WERI-Rb-1 (cell line): ENCODE results near the gene SECISBP2.
A peak's percentile ranks its signal among the peaks of the same experiment; 100 is the strongest.

Experiments
- DNase-seq: peaks from one replicate; pipeline ENCODE4 v3.0.0-alpha.2; 2020
- H3K27ac ChIP-seq: fragments of 250-450 bp; sonication (Bioruptor Pico); 2 replicates; pipeline ENCODE4 v1.5.1; 2020; ENCODE audit warnings: mild to moderate bottlenecking, moderate library complexity
- H3K27me3 ChIP-seq: fragments of 250-450 bp; sonication (Bioruptor Pico); 2 replicates; pipeline ENCODE4 v1.5.1; 2021; ENCODE audit warnings: mild to moderate bottlenecking, low read depth, moderate library complexity; ENCODE audit not compliant: insufficient read depth, severe bottlenecking
- H3K36me3 ChIP-seq: fragments of 250-450 bp; sonication (Bioruptor Pico); 2 replicates; pipeline ENCODE4 v1.5.1; 2020; ENCODE audit warnings: mild to moderate bottlenecking, moderate library complexity
- H3K4me3 ChIP-seq: 2 replicates; pipeline ENCODE4 v1.5.1; 2011; ENCODE audit warnings: low read depth, mild to moderate bottlenecking, control low read depth, low read length
- H3K9me3 ChIP-seq: fragments of 250-450 bp; sonication (Bioruptor Pico); 2 replicates; pipeline ENCODE4 v1.5.1; 2021; ENCODE audit warnings: mild to moderate bottlenecking, moderate library complexity; ENCODE audit not compliant: severe bottlenecking
- CTCF ChIP-seq: IDR thresholded peaks from 2 replicates; pipeline ENCODE4 v1.5.1; 2011; ENCODE audit warnings: low read depth, mild to moderate bottlenecking, control low read depth, inconsistent platforms, low read length

The SECISBP2 gene

GRCh38 chr9:89313842-89314241, 4.5 kb upstream of the SECISBP2 start:
- no peak for DNase-seq
- Histone ChIP-seq H3K36me3 (peaks cover 64% of the 10 kb centered on the region), H3K9me3 (no peaks in the 10 kb centered on the region), H3K27ac (peak overlapping the region; percentile 41), H3K27me3 (no peaks in the 10 kb centered on the region), H3K4me3 (peak overlapping the region; percentile 100)
- no peak for TF ChIP-seq CTCF

GRCh38 chr9:89314955-89315354, 3.3 kb upstream of the SECISBP2 start:
- Histone ChIP-seq H3K27me3 (no peaks in the 10 kb centered on the region), H3K4me3 (no peak overlapping the region; the same call in 1 of the 2 replicates), H3K27ac (peak overlapping the region; percentile 7; the same call in 1 of the 2 replicates), H3K36me3 (peaks cover 64% of the 10 kb centered on the region), H3K9me3 (no peaks in the 10 kb centered on the region)
- DNase-seq = no peak
- no peak for TF ChIP-seq CTCF

DNA sequence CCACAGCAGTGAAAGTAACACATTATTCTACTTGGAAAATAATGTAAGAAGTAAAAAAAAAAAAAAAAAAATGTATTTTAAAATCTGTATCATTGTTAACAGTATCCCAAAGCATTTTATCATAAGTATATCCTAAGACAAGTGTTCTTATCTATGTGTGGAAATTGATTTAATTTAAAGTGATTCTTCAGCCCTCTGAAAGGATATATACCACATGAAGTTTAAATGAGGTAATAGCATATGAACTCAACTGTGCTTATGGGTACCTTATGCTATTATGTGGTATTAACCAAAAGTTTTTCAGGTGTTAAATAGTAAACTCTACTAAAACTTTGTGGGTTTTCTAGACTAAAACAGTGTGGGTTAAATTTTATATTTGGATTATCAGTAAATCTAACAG, 2.8 kb upstream of the SECISBP2 start:
- H3K27ac ChIP-seq = no peak overlapping the region
- H3K9me3 ChIP-seq = no peaks in the 10 kb centered on the region
- TF ChIP-seq CTCF = no peak
- H3K36me3 ChIP-seq = peaks cover 64% of the 10 kb centered on the region
- no peak for DNase-seq
- H3K4me3 ChIP-seq = no peak overlapping the region
- no peaks in the 10 kb centered on the region for H3K27me3 ChIP-seq

GRCh38 chr9:89317282-89317681, 1.0 kb upstream of the SECISBP2 start:
- Histone ChIP-seq H3K27ac (peak overlapping the region; percentile 99), H3K27me3 (no peaks in the 10 kb centered on the region), H3K36me3 (peaks cover 57% of the 10 kb centered on the region), H3K4me3 (no peak overlapping the region), H3K9me3 (no peaks in the 10 kb centered on the region)
- no peak for TF ChIP-seq CTCF
- no peak for DNase-seq

- Histone ChIP-seq H3K4me3 (peak overlapping the region; percentile 80), H3K27me3 (no peaks in the 10 kb centered on the region), H3K36me3 (peaks cover 37% of the 10 kb centered on the region), H3K27ac (peak overlapping the region; percentile 99), H3K9me3 (no peaks in the 10 kb centered on the region)
- no peak for TF ChIP-seq CTCF
- DNase-seq = no peak
Observed at GRCh38 chr9:89319015-89319905, 960 bp downstream of the SECISBP2 start.
